K562 (cell line): ENCODE data around the gene LNX2. TPM values are rescaled to one million over a fixed set of nuclear protein-coding genes. Genes with fewer than 3 reads are reported as not detected.

ENCODE experiments used
- BCLAF1 ChIP-seq, 2 experiments: fragments of 450-650 bp in 1 of 2; IDR thresholded peaks; 2 replicates each; pipeline ENCODE4 v1.6.1; 2011 to 2017; ENCODE audit warnings: low read depth in 2 of 2, antibody characterized with exemption in 1 of 2, borderline replicate concordance in 1 of 2, low read length in 1 of 2, mild to moderate bottlenecking in 1 of 2, mixed read lengths in 1 of 2; ENCODE audit not compliant: control insufficient read depth in 1 of 2
- CBFA2T3 ChIP-seq: fragments of 450-650 bp; IDR thresholded peaks from 2 replicates; pipeline ENCODE4 v1.6.1; 2017
- DEAF1 ChIP-seq: fragments of 450-650 bp; formaldehyde crosslinking; IDR thresholded peaks from 2 replicates; pipeline ENCODE4 v1.4.0; 2020; ENCODE audit warnings: mild to moderate bottlenecking, moderate library complexity
- MAFK ChIP-seq: IDR thresholded peaks from 2 replicates; pipeline ENCODE4 v1.6.1; 2011; ENCODE audit warnings: low read length, improper control_type of control experiment
- MGA ChIP-seq: fragments of 450-650 bp; IDR thresholded peaks from 2 replicates; pipeline ENCODE4 v1.6.1; 2016; ENCODE audit warnings: mild to moderate bottlenecking, moderate library complexity
- NR2C2 ChIP-seq, 2 experiments: fragments of 200-800 bp in 1 of 2; sonication (Bioruptor generic) in 1 of 2; sonication (generic) in 1 of 2; formaldehyde crosslinking in 1 of 2; IDR thresholded peaks; 2 replicates each; pipeline versions ENCODE4 v1.6.1 to v1.8.0; 2016 to 2022; ENCODE audit warnings: mild to moderate bottlenecking in 1 of 2, missing compliant biosample characterization in 1 of 2, missing genetic modification characterization in 1 of 2, missing genetic modification reagents in 1 of 2
- SMAD1 ChIP-seq: fragments of 150-350 bp; IDR thresholded peaks from 2 replicates; pipeline ENCODE4 v1.6.1; 2014; ENCODE audit warnings: low read length, low read depth; ENCODE audit not compliant: partially characterized antibody
- ZNF316 ChIP-seq: fragments of 450-650 bp; IDR thresholded peaks from 2 replicates; pipeline ENCODE4 v1.6.1; 2016
- polyA plus RNA-seq, 8 experiments: library from polyadenylated mRNA; depleted of rRNA in 4 of 8; stranded (reverse) in 5 of 8; unstranded in 3 of 8; fragments of >200 nt; fragmentation: Nextera tagmentation in 2 of 8; fragmentation: Illumina TruSeq in 1 of 8; extraction: Ambion mirVana in 2 of 8; extraction: Trizol in 1 of 8; gene quantifications; 2 replicates each; pipeline versions ENCODE4 v1.2.1 to v1.2.3, GENCODE V29; 2011 to 2014; ENCODE audit warnings: inconsistent platforms in 1 of 8, missing spikeins in 1 of 8
- total RNA-seq, 7 experiments: library from RNA; depleted of rRNA in 6 of 7; stranded (reverse); fragments of >200 nt in 6 of 7; fragmentation: Illumina TruSeq in 2 of 7; extraction: Trizol in 2 of 7; gene quantifications; 2 replicates each; pipeline versions ENCODE4 v1.2.1 to v1.2.3, GENCODE V29; 2011 to 2021; ENCODE audit warnings: low replicate concordance in 1 of 7

LNX2 gene
- total and polyA plus RNA-seq, 9 of the 15 experiments (the other 6 are each of a cell fraction or from before 2014, with no cell fraction given), result 1.5 to 5.5 (median 4.0) TPM

GRCh38 chr13:27534108-27534980 is 86.0 kb downstream of the LNX2 start (continued):
- TF ChIP-seq MGA (no peak), SMAD1 (no peak), BCLAF1 (IDR thresholded peaks at IDR 0.05; ENCODE audit: borderline replicate concordance in 1 of 2, control insufficient read depth in 1 of 2, low read depth in 2 of 2, low read length in 1 of 2) (no peak), ZNF316 (peak; percentile 78), DEAF1 (CRISPR knock-in tag) (no peak), NR2C2 (CRISPR knock-in tag; IDR thresholded peaks at IDR 0.05) (no peak), NR2C2 (tag; IDR thresholded peaks at IDR 0.05) (peak; percentile 43; the same call in 1 of the 2 replicates), CBFA2T3 (0 out of 2 replicates have a peak, but pooled peaks have one; percentile 4), MAFK (peak; percentile 42; the same call in 1 of the 2 replicates)
